HG02759 (cell line): ENCODE measurements around the gene EHBP1L1.
"Not testable (repeated sequence)": the region's sequence is repeated elsewhere in the genome, so short reads cannot be mapped to it uniquely, and the experiment has no call there.

Source experiments
- ATAC-seq: cut with Tn5 transposase; IDR thresholded peaks from one replicate; pipeline ENCODE4 v1.9.1; 2021; ENCODE audit warnings: mild to moderate bottlenecking, moderate library complexity; ENCODE audit not compliant: unreplicated experiment

The EHBP1L1 gene

GRCh38 chr11:65633390-65634108, 57.7 kb downstream of the EHBP1L1 start:
- no peak for ATAC-seq

- no peak for ATAC-seq
Observed at GRCh38 chr11:65634109-65634436, 58.2 kb downstream of the EHBP1L1 start.

- ATAC-seq: no peak
Observed at GRCh38 chr11:65634440-65634839, 58.6 kb downstream of the EHBP1L1 start.

- ATAC-seq: no peak
Observed at GRCh38 chr11:65634905-65635731, 59.3 kb downstream of the EHBP1L1 start.

GRCh38 chr11:65636108-65637031, 60.5 kb downstream of the EHBP1L1 start:
- no peak for ATAC-seq

- no peak for ATAC-seq
Observed at GRCh38 chr11:65637032-65637557, 61.2 kb downstream of the EHBP1L1 start.

GRCh38 chr11:65637794-65638419, 62.1 kb downstream of the EHBP1L1 start, which contains the start of gene SIPA1:
SIPA1 (plus strand) TSS chr11:65638101; CDS start chr11:65640922, 2,821 bp downstream.
- peak; percentile 49 for ATAC-seq

GRCh38 chr11:65639228-65639597, 63.4 kb downstream of the EHBP1L1 start:
- ATAC-seq: not testable (repeated sequence)

- peak; percentile 46 for ATAC-seq
Observed at GRCh38 chr11:65639623-65640482, 64.0 kb downstream of the EHBP1L1 start.

GRCh38 chr11:65640483-65641296, 64.8 kb downstream of the EHBP1L1 start:
- ATAC-seq: no peak

- no peak for ATAC-seq
Observed at GRCh38 chr11:65641297-65642013, 65.6 kb downstream of the EHBP1L1 start.
